ENCODE measurements around the gene CCDC9. TPM values are rescaled to one million over a fixed set of nuclear protein-coding genes. Genes with fewer than 3 reads are reported as not detected.
A peak's percentile ranks its signal among the peaks of the same experiment; 100 is the strongest.

CCDC9 gene
- total RNA-seq, 2 experiments from 2014 or later = 22.4 to 30.6 TPM

DNA sequence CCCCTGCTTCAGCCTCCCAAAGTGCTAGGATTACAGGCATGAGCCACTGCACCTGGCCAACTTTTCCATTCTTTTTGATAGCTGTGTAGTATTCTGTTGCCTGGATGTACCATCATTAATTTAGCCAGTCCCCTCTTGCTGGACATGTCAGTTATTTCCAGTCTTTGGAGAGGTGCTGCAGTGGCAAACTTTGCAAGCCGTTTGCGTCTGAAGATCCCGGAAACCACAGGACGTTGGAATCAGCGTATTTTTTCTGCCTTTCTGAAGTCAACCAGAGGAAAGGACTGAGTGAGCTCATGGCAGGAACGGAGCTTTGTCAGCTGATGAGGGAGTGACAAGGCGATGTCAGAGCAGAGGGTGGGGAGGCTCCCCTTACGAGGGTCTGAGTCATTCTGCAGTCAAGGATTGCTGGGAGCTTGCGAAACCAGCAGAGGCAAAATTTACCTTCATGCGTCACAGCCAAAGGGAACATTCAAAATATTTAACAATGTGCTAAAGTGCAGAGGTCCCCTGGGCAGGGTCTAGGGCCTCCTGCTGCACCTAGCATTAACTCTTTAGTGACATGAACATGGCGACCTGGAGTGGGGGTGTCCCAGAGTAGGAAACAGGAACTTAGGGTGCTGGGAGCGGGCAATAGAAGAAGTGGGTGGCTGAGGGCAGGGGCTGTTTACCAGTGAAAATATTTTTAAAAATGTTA is 58.9 kb downstream of the CCDC9 start:
- POLR2A ChIA-PET = interaction anchor here (0.7 kb wide), 1 partner anchor 69 kb away, joined by 3 read pairs; no protein-coding TSS in a partner anchor
- intact Hi-C loops (cut with DNase I, micrococcal nuclease) = no loop called here
- Mint-ChIP-seq H3K9me3 (ENCODE audit: low read depth) (no peaks in the 10 kb centered on the region), H3K27me3 (peaks cover 17% of the 10 kb centered on the region), H3K4me1 (peaks cover 6% of the 10 kb centered on the region), H3K27ac (no peak overlapping the region), H3K36me3 (ENCODE audit: low read depth) (no peaks in the 10 kb centered on the region), H3K4me3 (no peak overlapping the region)
- CTCF ChIA-PET = interaction anchor here (0.9 to 1.5 kb wide), 3 partner anchors 18 to 113 kb away, joined by 3 read pairs; partner anchors contain the start of gene CCDC9
- ATAC-seq = peak; percentile 97
- DNase-seq = peak; percentile 63

DNA sequence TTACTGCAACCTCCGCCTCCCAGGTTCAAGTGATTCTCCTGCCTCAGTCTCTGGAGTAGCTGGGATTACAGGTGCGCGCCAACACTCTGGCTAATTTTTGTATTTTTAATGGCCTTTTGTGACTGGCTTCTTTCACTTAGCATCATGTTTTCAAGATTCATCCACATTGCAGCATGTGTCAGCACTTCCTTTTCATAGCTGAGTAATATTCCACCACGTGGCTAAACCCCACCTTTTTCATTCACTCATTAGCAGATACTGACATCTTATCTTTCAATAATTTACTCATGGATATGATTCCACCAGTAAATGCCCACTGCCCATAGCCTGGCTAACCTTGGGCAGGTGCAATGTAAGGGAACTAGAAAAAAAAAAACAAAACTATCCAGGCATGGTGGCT is 60.2 kb downstream of the CCDC9 start:
- H3K9me3 Mint-ChIP-seq (ENCODE audit: low read depth) = no peaks in the 10 kb centered on the region
- DNase-seq (no peak), ATAC-seq (no peak)
- peaks cover 21% of the 10 kb centered on the region for H3K27me3 Mint-ChIP-seq
- no peak overlapping the region for H3K4me3 Mint-ChIP-seq
- ChIA-PET POLR2A (interaction anchor here (0.6 kb wide), 1 partner anchor 94 kb away, joined by 3 read pairs; no protein-coding TSS in a partner anchor), CTCF (interaction anchor here (0.6 to 1.5 kb wide), 2 partner anchors 11 to 23 kb away, joined by 4 to 6 read pairs; no protein-coding TSS in a partner anchor)
- intact Hi-C loops (cut with DNase I, micrococcal nuclease) = no loop called here
- H3K4me1 Mint-ChIP-seq = peaks cover 6% of the 10 kb centered on the region
- no peak overlapping the region for H3K27ac Mint-ChIP-seq
- no peaks in the 10 kb centered on the region for H3K36me3 Mint-ChIP-seq (ENCODE audit: low read depth)

DNA sequence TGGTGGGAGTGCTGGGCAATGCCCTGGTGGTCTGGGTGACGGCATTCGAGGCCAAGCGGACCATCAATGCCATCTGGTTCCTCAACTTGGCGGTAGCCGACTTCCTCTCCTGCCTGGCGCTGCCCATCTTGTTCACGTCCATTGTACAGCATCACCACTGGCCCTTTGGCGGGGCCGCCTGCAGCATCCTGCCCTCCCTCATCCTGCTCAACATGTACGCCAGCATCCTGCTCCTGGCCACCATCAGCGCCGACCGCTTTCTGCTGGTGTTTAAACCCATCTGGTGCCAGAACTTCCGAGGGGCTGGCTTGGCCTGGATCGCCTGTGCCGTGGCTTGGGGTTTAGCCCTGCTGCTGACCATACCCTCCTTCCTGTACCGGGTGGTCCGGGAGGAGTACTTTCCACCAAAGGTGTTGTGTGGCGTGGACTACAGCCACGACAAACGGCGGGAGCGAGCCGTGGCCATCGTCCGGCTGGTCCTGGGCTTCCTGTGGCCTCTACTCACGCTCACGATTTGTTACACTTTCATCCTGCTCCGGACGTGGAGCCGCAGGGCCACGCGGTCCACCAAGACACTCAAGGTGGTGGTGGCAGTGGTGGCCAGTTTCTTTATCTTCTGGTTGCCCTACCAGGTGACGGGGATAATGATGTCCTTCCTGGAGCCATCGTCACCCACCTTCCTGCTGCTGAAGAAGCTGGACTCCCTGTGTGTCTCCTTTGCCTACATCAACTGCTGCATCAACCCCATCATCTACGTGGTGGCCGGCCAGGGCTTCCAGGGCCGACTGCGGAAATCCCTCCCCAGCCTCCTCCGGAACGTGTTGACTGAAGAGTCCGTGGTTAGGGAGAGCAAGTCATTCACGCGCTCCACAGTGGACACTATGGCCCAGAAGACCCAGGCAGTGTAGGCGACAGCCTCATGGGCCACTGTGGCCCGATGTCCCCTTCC is 63.9 kb downstream of the CCDC9 start:
- ATAC-seq = no peak

More for the DNA sequence above, 63.9 kb downstream of the CCDC9 start:
- Mint-ChIP-seq H3K4me1 (peaks cover 4% of the 10 kb centered on the region), H3K36me3 (ENCODE audit: low read depth) (no peaks in the 10 kb centered on the region), H3K4me3 (no peak overlapping the region), H3K27ac (no peak overlapping the region), H3K9me3 (ENCODE audit: low read depth) (no peaks in the 10 kb centered on the region), H3K27me3 (peaks cover 22% of the 10 kb centered on the region)
- ChIA-PET CTCF (interaction anchor here (0.6 kb wide), 1 partner anchor 24 kb away, joined by 3 read pairs; no protein-coding TSS in a partner anchor), POLR2A (no interaction called here)
- no peak for DNase-seq
- intact Hi-C loops (cut with DNase I, micrococcal nuclease) = no loop called here

Small RNAs within 50 kb of the gene (microRNA-seq; reads per million reads assigned to microRNA genes)
- gene MIR3190 (ENCODE audit: borderline replicate concordance) (not detected), gene MIR3191 (ENCODE audit: borderline replicate concordance) (not detected)

Other genes starting within 250 kb of the CCDC9 start
- gene NPAS1, start 236.7 kb upstream of the CCDC9 start, total RNA-seq = under 1 TPM in 1 of 2 experiments, not detected in 1; 0.50 TPM
- 10 to 100 TPM; 16.3 to 52.7 TPM for gene TMEM160, start 207.9 kb upstream of the CCDC9 start, total RNA-seq
- 100 to 1,000 TPM in 1 of 2 experiments, 10 to 100 TPM in 1; 88.6 to 128 TPM for gene ZC3H4, start 142.7 kb upstream of the CCDC9 start, total RNA-seq
- gene SAE1, start 125.7 kb upstream of the CCDC9 start, total RNA-seq = 100 to 1,000 TPM; 143 to 156 TPM
- 10 to 100 TPM in 1 of 2 experiments, 1 to 10 TPM in 1; 8.1 to 12.0 TPM for gene BBC3, start 25.3 kb upstream of the CCDC9 start, total RNA-seq
- gene INAFM1, start 18.4 kb downstream of the CCDC9 start, total RNA-seq = 10 to 100 TPM; 11.7 to 13.2 TPM
- under 1 TPM; 0.41 to 0.79 TPM for gene C5AR1, start 53.3 kb downstream of the CCDC9 start, total RNA-seq
- gene C5AR2, start 75.7 kb downstream of the CCDC9 start, total RNA-seq = not detected
- gene DHX34, start 92.8 kb downstream of the CCDC9 start, total RNA-seq = 10 to 100 TPM; 15.4 to 17.9 TPM
- gene MEIS3, start 163.0 kb downstream of the CCDC9 start, total RNA-seq = under 1 TPM in 1 of 2 experiments, not detected in 1; 0.28 TPM
- gene SLC8A2, start 215.4 kb downstream of the CCDC9 start, total RNA-seq = under 1 TPM; 0.11 to 0.23 TPM
- gene KPTN, start 227.7 kb downstream of the CCDC9 start, total RNA-seq = 10 to 100 TPM in 1 of 2 experiments, 1 to 10 TPM in 1; 9.7 to 10.5 TPM

Data from activated CD4-positive, alpha-beta T cell treated with anti-CD3 and anti-CD28 coated beads for 36 hours (primary cell).